Astrocyte of the spinal cord (primary cell): Measurements from ENCODE around the gene ZNF180.
A peak's percentile ranks its signal among the peaks of the same experiment; 100 is the strongest.

Experiments used
- DNase-seq: peaks from one replicate; pipeline ENCODE4 v3.0.0; 2011; ENCODE audit warnings: low read depth, low spot score
- H3K4me3 ChIP-seq: 2 replicates; pipeline ENCODE4 v1.5.1; 2011; ENCODE audit warnings: low read depth, mild to moderate bottlenecking, low read length, moderate library complexity
- in situ Hi-C: cut with HindIII; loops from 2 replicates; pipeline ENCODE4 v1.10.0; 2017; ENCODE audit warnings: low sequenced_read_pairs
- TF ChIP-seq, protein P1 (sequence below): IDR thresholded peaks from 2 replicates; pipeline ENCODE4 v1.5.1; 2012; ENCODE audit warnings: low read depth, mild to moderate bottlenecking, low read length, inconsistent platforms

ZNF180 gene

GRCh38 chr19:44455100-44455499 is 45.2 kb downstream of the ZNF180 start:
- TF ChIP-seq, protein P1, sequence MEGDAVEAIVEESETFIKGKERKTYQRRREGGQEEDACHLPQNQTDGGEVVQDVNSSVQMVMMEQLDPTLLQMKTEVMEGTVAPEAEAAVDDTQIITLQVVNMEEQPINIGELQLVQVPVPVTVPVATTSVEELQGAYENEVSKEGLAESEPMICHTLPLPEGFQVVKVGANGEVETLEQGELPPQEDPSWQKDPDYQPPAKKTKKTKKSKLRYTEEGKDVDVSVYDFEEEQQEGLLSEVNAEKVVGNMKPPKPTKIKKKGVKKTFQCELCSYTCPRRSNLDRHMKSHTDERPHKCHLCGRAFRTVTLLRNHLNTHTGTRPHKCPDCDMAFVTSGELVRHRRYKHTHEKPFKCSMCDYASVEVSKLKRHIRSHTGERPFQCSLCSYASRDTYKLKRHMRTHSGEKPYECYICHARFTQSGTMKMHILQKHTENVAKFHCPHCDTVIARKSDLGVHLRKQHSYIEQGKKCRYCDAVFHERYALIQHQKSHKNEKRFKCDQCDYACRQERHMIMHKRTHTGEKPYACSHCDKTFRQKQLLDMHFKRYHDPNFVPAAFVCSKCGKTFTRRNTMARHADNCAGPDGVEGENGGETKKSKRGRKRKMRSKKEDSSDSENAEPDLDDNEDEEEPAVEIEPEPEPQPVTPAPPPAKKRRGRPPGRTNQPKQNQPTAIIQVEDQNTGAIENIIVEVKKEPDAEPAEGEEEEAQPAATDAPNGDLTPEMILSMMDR = no peak
- DNase-seq = no peak
- in situ Hi-C loops = no loop called here
- no peak overlapping the region for H3K4me3 ChIP-seq

DNA sequence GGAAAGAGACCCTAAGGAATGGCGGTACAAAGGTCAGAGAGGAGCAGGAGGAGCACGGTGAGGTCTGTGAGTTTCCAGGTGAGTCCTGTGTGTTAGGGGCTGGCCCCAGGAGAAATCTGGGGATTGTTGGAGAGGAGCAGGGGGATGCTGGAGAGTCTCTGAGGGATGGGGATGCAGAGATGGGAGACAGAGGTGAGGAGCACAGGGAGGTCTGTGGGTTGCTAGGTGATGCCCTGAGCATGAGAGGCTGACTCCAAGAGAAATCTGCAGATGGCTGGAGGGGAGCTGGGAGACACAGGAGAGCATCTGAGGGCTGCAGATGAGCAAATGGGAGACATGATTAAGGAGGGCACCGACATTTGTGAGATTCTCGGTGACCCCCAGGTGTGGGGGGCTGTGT is 48.0 kb downstream of the ZNF180 start:
- H3K4me3 ChIP-seq = no peak overlapping the region
- DNase-seq = no peak
- in situ Hi-C loops = no loop called here
- TF ChIP-seq, protein P1 = no peak

DNA sequence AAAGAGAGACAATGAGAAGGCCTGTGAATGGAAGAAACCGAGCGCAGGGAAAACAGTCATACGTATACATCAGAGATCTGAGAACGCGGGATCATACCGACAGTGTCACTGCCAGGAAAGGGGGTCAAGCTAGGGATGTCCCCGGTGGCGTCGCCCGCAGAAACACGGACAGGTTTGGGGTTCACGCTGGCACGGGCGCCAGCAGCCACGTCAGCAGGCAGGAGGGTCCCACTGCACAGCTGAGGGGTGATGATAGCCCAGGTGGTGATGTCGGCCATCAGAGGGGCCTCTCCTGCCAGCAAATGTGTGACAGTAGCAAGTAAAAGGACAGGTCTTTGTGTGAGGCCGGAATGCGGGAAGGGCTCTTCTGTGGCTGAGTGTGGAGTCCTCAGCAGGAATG is 48.6 kb downstream of the ZNF180 start:
- no peak for DNase-seq
- in situ Hi-C loops = no loop called here
- TF ChIP-seq, protein P1 = no peak
- H3K4me3 ChIP-seq = no peak overlapping the region

DNA sequence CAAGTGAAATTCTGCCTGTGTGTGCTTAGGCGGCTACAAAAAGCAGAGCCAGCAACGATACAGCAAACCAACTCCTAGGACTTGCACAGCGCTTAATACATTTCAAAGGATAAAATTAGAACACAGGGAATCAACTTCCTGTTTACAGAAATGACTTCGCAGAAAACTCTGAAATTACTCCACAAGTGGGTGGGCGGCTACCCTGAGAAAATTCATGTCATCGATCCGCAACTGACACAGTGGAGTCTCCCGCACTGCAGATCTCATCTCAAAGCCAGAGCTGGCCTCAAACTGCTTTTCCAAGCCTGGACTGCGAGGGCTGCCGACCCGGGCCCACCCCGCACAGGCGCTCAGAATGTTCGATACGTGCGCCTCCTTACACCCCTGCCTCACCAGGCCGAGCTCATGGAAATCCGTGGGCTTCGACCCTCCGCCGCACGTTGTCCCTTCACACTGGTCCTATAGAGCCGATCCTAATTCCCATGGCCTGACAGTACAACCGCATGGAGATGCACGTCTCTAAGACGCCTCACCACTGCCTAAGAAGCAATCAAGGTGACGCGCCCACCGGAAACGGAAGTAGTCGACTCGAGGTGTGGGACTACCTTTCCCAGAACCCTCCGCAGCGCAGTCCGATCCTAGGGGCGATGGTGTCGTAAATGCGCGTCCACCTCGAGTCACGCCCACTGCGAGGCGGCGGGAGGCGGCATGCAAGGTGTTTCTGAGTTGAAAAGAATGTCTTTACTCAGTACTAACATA is 52.2 kb downstream of the ZNF180 start, which contains the start of gene ZNF229:
Gene ZNF229, minus strand, starts transcription at position 557 of the 759 bp plus-strand sequence. CDS start 5,625 bp downstream, outside the sequence.
- peak within 1 kb of the TSS; percentile 85 for H3K4me3 ChIP-seq
- TF ChIP-seq, protein P1 = no peak
- peak; percentile 93 for DNase-seq
- in situ Hi-C loops = no loop called here

DNA sequence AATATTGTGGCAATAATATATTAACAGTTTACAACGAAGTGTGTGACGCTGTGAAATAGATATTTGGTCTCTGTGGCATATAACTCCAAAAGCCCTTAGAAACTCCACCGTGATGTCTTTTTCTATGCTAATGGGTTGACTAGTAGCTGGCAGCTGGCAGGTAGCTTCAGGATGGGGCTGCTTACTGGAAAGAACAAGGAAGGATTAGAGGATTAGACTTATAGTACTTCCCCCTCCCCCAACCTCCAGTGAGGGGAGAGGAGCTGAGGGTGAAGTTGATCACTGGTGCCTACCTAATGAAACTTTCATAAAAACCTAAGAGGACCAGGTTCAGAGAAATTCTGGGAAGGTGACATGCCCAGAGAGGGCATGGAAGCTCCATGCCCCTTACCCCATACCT is 61.9 kb downstream of the ZNF180 start:
- no peak overlapping the region for H3K4me3 ChIP-seq
- DNase-seq = no peak
- in situ Hi-C loops = no loop called here
- TF ChIP-seq, protein P1 = no peak

DNA sequence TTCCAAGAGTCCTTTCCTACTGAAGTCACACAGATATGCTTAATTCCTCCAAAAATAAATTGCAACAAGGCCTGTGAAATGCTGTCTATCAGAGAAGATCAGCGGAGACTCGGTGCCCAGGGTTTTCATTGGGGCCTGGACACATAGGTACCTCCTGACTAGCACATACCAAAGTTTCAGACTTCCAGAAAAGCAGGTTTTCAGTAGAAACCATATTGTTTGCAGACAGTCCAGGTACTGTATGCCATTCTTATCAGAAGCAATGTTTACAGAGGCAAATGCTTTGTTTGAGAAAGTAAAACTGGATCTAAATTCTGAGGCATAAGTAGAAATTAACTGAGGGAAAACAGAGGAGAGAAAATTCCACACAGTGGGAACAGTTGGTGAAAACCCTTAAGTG is 64.9 kb downstream of the ZNF180 start:
- no peak overlapping the region for H3K4me3 ChIP-seq
- DNase-seq = no peak
- TF ChIP-seq, protein P1 = no peak
- in situ Hi-C loops = no loop called here
